Measurements from ENCODE around the gene CEACAM6. TPM values are rescaled to one million over a fixed set of nuclear protein-coding genes. Genes with fewer than 3 reads are reported as not detected.

CEACAM6 gene
- total RNA-seq, 2 experiments from 2014 or later, result not detected

DNA sequence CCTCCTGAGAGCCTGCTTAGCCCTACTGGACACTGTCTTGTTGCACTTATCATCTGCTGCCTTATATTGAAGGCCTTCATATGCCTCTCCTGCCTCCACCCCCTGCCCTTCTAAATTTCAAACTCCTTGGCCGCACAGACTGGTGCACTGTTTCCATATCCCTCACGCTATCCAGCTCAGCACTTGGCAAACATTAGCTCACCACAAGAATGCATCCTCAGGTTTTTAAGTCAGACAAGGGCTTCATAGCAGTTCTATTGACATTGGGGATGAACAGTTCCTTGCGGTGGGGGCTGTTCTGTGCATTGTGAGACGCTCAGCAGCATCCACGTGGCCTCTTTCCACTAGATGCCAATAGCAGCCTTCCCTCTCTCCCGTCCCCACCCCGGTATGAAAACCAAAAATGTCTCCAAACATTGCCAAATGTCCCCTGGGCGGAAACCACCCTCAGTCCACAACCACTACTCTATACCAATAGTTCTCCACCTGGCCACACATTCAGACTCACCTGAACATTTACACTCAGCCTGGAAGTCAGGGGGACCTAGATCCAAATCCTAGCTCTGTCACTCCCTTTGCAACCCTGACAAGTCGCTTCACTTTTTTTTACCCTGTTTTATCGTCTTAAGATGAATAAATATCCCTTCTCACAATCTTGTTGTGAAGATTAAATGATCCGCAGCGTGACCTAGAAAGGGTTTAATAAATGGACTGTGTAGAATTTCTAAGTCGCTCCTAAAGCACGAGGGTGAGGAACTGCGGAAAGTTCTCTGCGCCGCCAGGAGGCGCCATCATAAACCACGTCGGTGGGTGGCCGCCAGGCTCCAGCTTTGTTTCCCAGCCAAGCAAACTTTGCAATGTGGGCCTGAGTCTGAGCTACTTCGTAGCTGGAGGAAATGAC, 37.4 kb downstream of the CEACAM6 start:
- Mint-ChIP-seq H3K27me3 (peaks cover 41% of the 10 kb centered on the region), H3K27ac (no peak overlapping the region), H3K4me1 (ENCODE audit: low read depth) (no peaks in the 10 kb centered on the region), H3K9me3 (no peaks in the 10 kb centered on the region), H3K4me3 (no peak overlapping the region), H3K36me3 (ENCODE audit: low read depth) (no peaks in the 10 kb centered on the region)
- Histone ChIP-seq H3K4me3 (ENCODE audit: low read length) (no peak overlapping the region), H3K9me3 (ENCODE audit: control insufficient read depth in 1 of 2, insufficient read depth in 1 of 2, low read length in 2 of 2) (no peaks in the 10 kb centered on the region), H3K27ac (ENCODE audit: low read depth in 1 of 2, low read length in 2 of 2) (no peak overlapping the region), H3K27me3 (ENCODE audit: control insufficient read depth in 1 of 2, insufficient read depth in 2 of 2, low read length in 2 of 2) (peaks cover 18 to 19% of the 10 kb centered on the region in 2 experiments), H3K36me3 (ENCODE audit: insufficient read depth, low read length) (no peaks in the 10 kb centered on the region), H3K4me1 (ENCODE audit: insufficient read depth, low read length) (no peaks in the 10 kb centered on the region)
- intact Hi-C loops (cut with DNase I, micrococcal nuclease), result loop anchor here (1.0 to 5.0 kb wide), 3 partner anchors 29 to 160 kb away; no protein-coding TSS in a partner anchor
- DNase-seq, result peak; percentile 20 to 76 (median 40)
- ATAC-seq (ENCODE audit: poor library complexity), result peak; percentile 49
- TF ChIP-seq, protein P1, sequence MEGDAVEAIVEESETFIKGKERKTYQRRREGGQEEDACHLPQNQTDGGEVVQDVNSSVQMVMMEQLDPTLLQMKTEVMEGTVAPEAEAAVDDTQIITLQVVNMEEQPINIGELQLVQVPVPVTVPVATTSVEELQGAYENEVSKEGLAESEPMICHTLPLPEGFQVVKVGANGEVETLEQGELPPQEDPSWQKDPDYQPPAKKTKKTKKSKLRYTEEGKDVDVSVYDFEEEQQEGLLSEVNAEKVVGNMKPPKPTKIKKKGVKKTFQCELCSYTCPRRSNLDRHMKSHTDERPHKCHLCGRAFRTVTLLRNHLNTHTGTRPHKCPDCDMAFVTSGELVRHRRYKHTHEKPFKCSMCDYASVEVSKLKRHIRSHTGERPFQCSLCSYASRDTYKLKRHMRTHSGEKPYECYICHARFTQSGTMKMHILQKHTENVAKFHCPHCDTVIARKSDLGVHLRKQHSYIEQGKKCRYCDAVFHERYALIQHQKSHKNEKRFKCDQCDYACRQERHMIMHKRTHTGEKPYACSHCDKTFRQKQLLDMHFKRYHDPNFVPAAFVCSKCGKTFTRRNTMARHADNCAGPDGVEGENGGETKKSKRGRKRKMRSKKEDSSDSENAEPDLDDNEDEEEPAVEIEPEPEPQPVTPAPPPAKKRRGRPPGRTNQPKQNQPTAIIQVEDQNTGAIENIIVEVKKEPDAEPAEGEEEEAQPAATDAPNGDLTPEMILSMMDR (IDR thresholded peaks at IDR 0.05), result peak; percentile 69
- ChIA-PET CTCF (interaction anchor here (0.8 to 3.1 kb wide), 14 partner anchors 9 to 165 kb away, joined by 3 to 22 read pairs (median 5); partner anchors contain the start of gene RABAC1), POLR2A (interaction anchor here (1.0 kb wide), 2 partner anchors 28 to 67 kb away, joined by 3 to 6 read pairs; no protein-coding TSS in a partner anchor)

DNA sequence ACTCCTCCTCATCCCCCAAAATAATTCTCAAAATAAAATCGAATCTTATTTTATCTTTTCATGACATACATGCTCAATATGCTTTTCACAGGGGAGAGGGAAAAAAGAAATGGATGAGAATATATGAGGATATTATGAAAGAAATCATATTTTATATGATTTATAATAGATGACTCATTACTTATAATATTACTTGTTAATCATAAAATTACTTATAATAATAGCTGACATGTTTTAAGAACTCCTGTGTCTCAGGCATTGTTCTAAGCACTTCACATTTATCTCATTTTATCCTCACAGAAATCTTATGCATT, 38.0 kb downstream of the CEACAM6 start:
- no peak overlapping the region for H3K27ac ChIP-seq (ENCODE audit: low read depth in 1 of 2, low read length in 2 of 2)
- no peaks in the 10 kb centered on the region for H3K9me3 ChIP-seq (ENCODE audit: control insufficient read depth in 1 of 2, insufficient read depth in 1 of 2, low read length in 2 of 2)
- H3K4me1 ChIP-seq (ENCODE audit: insufficient read depth, low read length), result no peaks in the 10 kb centered on the region
- H3K4me1 Mint-ChIP-seq (ENCODE audit: low read depth), result no peaks in the 10 kb centered on the region
- ChIA-PET CTCF (interaction anchor here (0.8 to 3.1 kb wide), 10 partner anchors 8 to 165 kb away, joined by 3 to 22 read pairs (median 5); partner anchors contain the start of gene RABAC1), POLR2A (interaction anchor here (1.0 kb wide), 2 partner anchors 28 to 66 kb away, joined by 3 to 6 read pairs; no protein-coding TSS in a partner anchor)
- H3K36me3 Mint-ChIP-seq (ENCODE audit: low read depth), result no peaks in the 10 kb centered on the region
- ATAC-seq (ENCODE audit: poor library complexity) (no peak), DNase-seq (no peak)
- H3K27me3 Mint-ChIP-seq, result peaks cover 39% of the 10 kb centered on the region
- no peak overlapping the region for H3K27ac Mint-ChIP-seq
- H3K4me3 Mint-ChIP-seq, result no peak overlapping the region
- no peaks in the 10 kb centered on the region for H3K9me3 Mint-ChIP-seq
- TF ChIP-seq, protein P1 (IDR thresholded peaks at IDR 0.05), result no peak
- H3K27me3 ChIP-seq (ENCODE audit: control insufficient read depth in 1 of 2, insufficient read depth in 2 of 2, low read length in 2 of 2), result peaks cover 18 to 19% of the 10 kb centered on the region in 2 experiments
- intact Hi-C loops (cut with DNase I, micrococcal nuclease), result loop anchor here (1.0 to 5.0 kb wide), 3 partner anchors 28 to 159 kb away; no protein-coding TSS in a partner anchor
- H3K4me3 ChIP-seq (ENCODE audit: low read length), result no peak overlapping the region
- H3K36me3 ChIP-seq (ENCODE audit: insufficient read depth, low read length), result no peaks in the 10 kb centered on the region

DNA sequence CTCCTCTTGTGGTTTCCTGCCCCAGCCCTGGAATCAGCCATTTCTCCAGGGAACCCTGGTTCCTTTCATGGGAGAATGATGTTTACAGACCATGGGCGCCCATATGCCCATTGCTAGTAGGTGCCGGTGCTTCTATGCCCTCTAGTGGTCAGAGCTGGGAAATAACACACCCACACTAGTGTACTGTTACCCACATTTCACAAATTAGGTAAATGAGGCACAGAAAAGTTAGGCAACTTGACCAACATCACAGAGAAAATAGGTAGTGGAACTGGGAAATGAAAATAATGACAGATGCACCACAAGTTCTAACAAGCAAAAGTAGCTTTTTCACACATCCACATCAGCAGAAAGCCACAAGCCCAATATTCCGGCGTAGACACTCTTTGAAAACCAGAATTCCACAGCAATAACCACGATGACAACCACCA, 39.7 kb downstream of the CEACAM6 start:
- Mint-ChIP-seq H3K36me3 (ENCODE audit: low read depth) (no peaks in the 10 kb centered on the region), H3K9me3 (no peaks in the 10 kb centered on the region), H3K4me3 (no peak overlapping the region), H3K27ac (no peak overlapping the region), H3K27me3 (peaks cover 34% of the 10 kb centered on the region), H3K4me1 (ENCODE audit: low read depth) (no peaks in the 10 kb centered on the region)
- H3K4me1 ChIP-seq (ENCODE audit: insufficient read depth, low read length), result no peaks in the 10 kb centered on the region
- H3K27ac ChIP-seq (ENCODE audit: low read depth in 1 of 2, low read length in 2 of 2), result no peak overlapping the region
- TF ChIP-seq, protein P1 (IDR thresholded peaks at IDR 0.05), result peak; percentile 90
- no peaks in the 10 kb centered on the region for H3K36me3 ChIP-seq (ENCODE audit: insufficient read depth, low read length)
- peak; percentile 98 for ATAC-seq (ENCODE audit: poor library complexity)
- no peaks in the 10 kb centered on the region for H3K9me3 ChIP-seq (ENCODE audit: control insufficient read depth in 1 of 2, insufficient read depth in 1 of 2, low read length in 2 of 2)
- CTCF ChIA-PET, result interaction anchor here (0.6 to 3.1 kb wide), 16 partner anchors 9 to 767 kb away, joined by 3 to 22 read pairs (median 4); partner anchors contain the start of gene RABAC1
- POLR2A ChIA-PET, result interaction anchor here (0.6 to 0.9 kb wide), 3 partner anchors 9 to 605 kb away, joined by 3 read pairs; no protein-coding TSS in a partner anchor
- peaks cover 18 to 19% of the 10 kb centered on the region in 2 experiments for H3K27me3 ChIP-seq (ENCODE audit: control insufficient read depth in 1 of 2, insufficient read depth in 2 of 2, low read length in 2 of 2)
- H3K4me3 ChIP-seq (ENCODE audit: low read length), result no peak overlapping the region
- intact Hi-C loops (cut with DNase I, micrococcal nuclease), result no loop called here
- DNase-seq, result peak; percentile 33 to 81 (median 51)

Measured in CD4-positive, alpha-beta T cell (primary cell).